DMS79 treated with DMSO at 0.1 percent for 48 hours (cell line): ENCODE measurements around the gene BCL7A.
"Not testable (repeated sequence)": the region's sequence is repeated elsewhere in the genome, so short reads cannot be mapped to it uniquely, and the experiment has no call there.

Experiments used
- DNase-seq: peaks from one replicate; lab custom pipeline; 2025; lab: John Stamatoyannopoulos, UW

The BCL7A gene

DNA sequence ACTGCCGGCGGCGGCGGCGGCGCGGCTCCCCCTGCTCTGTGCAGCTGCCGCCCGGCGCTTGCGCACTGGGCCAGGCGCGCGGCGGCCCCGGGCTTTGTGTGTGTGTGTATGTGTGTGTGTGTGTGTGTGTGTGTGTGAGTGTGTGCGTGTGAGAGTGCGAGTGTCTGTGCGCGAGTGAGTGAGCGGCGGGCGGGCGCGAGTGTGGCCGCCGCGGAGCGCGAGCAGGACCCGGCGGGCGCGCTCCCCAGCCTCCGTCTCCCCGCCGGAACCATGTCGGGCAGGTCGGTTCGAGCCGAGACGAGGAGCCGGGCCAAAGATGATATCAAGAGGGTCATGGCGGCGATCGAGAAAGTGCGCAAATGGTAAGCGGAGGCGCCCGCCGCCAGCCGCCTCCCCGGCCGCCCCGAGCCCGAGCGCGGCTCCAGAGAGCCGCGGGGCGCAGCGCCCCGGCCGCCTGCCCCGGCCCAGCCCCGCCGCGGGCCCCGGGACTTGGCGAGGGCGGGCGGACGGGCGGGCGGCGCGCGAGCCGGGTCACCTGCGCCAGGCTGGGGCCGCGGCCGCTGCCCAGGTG is at the start of gene BCL7A:
TSS of gene BCL7A (plus strand) at position 63 of the 571 bp plus-strand sequence. CDS start at position 271, 208 bp downstream.
- DNase-seq, result no peak

DNA sequence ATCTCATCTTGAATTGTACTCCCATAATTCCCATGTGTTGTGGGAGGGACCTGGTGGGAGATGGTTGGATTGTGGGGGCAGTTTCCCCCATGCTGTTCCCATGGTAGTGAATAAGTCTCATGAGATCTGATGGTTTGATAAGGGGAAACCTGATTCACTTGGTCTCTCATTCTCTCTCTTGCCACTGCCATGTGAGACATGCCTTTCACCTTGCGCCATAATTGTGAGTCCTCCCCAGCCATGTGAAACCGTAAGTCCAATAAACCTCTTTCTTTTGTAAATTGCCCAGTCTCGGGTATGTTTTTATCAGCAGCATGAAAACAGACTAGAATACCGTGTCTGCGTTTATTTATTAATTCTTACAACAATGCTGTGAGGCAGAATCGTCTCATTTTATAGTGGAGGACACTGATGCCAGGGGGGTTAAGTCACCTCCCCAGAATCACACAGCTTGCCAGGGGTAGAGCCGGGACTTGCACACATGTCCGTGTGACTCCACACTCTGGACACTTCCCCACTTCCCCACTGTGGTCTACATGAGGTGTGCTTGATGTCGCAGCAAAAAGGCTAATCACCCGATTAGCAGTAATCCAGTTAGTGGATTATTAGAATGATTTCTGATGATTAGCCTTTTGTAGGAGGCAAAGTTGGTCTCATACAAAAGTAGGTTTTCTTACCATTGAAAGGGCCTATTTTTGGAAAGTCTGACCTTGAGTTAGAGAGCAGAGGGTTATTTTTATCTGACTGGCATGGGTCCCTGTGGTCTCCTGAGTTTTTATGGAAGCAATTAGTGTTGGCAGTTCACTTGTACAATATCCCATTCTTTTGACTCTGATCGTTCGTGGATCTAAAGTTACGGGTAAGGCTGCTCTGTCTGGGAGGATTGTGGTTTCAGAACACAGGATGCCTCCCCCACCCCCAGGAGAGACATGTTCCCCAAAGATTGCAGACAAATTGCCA is 47.4 kb upstream of the BCL7A start:
- no peak for DNase-seq

DNA sequence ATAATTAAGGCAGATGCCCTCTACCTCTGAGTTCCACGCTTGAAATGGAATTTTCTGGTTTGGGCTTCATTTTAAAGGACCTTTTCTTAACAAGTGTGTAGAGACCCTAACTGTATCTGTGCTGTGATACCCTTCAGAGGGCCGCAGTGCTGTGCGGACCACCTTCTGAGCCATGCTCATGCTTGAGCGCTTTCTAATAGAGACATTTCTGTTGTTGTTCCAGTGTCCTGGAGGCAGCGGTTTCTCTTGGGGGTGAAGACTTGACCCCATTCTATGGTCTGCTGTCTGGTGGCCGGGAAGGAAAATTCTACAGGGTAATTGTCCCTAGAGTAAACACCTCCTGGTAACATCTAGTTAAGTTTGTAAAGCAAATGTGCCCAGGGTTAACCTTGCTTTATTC is 46.7 kb upstream of the BCL7A start:
- no peak for DNase-seq

DNA sequence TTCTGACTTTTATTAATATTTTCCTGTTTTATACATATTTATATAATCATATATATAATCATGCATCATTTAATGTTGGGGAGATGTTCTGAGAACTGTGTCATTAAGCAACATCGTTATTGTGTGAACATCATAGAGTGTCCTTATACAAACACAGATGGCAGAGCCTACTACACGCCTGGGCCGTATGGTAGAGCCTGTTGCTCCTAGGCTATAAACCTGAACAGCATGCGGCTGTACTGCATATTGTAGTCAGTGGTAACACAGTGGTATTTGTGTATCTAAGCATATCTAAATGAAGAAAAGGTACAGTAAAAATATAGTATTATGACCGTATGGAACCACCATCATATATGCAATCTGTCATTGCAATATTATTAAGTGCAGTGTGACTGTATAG is 44.7 kb upstream of the BCL7A start:
- no peak for DNase-seq

DNA sequence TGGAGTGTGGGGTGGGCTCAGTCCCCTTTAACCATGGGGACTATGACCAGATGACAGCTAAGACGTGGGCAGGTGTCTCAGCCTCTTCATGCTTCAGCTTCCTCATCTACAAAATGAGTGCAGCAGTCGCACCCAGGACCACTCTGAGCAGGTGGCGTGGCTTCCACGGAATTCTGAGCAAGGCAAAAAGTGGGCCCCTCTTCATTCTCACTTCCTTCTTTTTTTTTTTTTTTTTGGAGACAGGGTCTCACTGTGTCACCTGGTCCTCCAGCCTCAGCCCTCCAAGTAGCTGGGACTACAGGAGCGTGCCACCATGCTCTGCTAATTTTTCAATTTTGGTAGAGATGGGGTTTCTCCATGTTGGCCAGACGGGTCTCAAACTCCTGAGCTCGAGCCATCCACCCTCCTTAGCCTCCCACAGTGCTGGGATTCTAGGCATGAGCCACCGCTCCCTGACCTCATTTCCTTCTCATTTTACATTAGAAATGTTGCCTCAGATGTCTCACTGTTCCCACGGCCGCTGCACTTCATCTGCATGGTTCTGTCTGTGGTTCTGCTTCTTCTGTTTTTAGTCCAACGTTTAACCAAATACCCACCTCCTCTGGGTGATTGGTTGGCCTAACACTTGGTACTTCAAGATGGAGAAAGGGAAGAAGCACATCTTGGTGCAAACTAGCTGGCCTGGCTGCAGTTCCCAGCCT is 41.3 kb upstream of the BCL7A start:
- DNase-seq, result no peak

DNA sequence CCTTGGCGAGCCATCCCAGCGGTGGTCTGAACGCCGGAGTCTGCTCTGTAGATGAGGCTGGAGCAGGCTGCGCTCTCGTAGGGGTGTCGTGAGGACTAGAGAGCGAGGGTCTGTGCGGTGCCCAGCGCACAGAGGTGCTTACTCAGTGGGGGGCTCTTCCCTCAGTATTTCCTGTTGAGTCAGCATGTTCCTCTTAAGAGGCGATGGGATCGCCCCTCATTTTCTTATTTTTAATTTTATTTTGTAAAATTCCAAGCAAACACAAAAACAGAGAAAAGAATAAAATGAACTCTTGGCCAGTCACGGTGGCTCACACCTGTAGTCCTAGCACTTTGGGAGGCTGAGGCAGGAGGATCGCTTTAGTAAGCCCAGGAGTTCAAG is 40.8 kb upstream of the BCL7A start:
- DNase-seq, result no peak

DNA sequence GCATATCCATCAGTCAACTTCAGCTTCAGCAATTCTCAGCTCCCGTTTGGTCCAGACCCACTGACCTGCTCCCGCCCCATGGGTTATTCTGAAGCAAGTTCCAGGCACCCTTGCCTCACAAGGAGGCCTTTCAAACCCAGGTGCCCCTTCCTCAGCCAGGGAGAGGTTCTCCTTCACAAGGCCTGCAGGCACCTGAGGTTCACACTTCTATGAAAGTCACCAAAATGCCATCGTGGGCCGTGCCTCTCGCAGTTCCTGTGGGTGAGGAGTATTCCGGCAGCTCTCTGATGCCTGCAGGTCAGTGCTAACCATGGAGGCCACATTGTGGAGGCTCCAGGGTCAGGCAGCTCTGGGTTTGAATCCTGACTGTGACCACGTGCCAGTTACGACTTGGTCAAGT is 40.2 kb upstream of the BCL7A start:
- DNase-seq, result no peak

DNA sequence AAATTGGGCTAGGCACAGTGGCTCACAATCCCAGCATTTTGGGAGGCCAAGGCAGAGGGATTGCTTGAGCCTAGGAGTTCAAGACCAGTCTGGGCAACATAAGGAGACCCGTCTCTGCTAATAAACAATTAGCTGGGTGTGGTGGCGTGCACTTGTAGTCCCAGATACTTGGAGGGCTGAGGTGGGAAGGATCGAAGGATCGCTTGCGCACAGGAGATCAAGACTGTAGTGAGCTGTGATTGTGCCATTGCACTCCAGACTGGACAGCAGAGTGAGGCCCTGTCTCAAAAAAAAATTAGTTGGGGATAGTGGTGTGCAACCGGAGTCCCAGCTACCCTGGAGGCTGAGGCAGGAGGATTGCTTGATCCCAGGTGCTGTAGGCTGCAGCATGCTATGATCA is 38.7 kb upstream of the BCL7A start:
- DNase-seq, result no peak

DNA sequence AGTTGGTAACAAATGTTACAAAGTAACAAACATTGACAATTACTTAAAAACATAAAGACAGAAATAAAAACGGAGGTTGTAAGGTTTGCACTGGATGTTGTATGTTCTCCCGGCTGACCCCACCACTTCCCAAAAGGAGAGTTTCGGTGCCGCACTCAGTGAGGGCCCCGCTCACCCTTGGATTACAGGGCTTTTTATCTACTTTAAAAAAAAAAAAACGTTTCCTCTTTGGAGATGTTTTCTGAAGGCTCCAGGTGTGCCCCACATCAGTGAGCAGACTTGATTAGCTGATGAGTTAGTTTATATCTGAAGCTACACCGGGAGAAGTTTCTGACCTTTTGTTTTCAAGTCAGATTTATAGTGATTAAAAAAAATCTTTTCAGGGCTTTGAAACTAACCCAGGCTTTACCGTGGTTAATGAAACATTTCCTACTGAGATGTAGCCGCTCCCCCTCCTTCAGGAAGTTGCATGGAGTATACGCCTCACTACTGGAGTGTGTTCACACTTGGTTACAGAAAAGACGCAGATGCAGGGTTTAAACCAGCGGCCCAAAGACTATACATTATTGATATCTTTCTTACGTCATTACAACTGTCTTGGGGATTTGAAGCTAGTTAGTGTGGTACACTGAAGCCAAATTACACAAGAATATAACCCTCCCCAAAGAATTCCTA is 38.0 kb upstream of the BCL7A start:
- DNase-seq, result no peak

DNA sequence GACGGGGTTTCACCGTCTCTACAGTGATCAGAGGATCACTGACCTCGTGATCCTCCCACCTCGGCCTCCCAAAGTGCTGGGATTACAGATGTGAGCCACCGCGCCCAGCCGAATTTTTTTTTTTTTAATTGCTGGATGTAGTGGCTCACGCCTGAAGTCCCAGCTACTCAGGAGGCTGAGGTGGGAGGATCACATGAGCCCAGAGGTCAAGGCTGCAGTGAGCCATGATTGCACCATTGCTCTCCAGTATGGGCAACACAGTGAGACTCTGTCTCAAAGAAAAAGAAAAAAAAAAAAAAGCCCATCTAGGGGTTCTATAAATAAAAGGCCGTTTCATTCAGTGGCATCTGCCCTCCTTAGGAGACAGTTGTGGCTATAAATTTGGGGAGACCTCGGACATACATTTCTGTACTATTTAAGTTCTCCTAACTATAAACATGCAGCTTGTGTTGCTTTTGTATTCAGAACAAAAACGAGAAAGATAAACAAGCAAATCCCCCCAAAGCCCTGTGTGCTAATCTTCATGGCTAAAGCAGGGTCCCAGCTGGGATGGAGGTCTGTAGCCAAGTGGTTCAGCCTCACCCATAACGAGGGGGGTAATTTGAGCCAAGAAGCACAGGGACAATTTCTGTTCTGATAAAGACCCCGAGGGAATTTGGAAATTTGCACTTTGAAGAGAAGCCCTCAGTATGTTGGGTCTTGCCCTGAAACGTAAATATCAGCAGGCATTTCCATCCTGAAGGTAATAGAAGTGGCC is 35.0 kb upstream of the BCL7A start:
- no peak for DNase-seq

DNA sequence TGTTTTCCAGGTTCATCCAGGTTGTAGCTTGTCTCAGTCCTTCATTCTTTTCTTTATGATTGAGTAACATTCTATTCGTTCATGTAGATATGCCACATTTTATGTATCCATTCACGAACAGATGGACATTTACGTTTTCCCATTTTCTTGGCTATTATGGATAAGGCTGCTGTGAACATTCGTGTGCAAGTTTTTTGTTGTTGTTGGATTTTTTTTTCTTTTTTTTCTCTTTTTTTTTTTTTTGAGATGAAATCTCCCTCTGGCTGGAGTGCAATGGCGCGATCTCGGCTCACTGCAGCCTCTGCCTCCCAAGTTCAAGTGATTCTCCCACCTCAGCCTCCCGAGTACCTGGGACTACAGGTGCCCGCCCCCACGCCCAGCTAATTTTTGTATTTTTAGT is 33.2 kb upstream of the BCL7A start:
- DNase-seq, result not testable (repeated sequence)

DNA sequence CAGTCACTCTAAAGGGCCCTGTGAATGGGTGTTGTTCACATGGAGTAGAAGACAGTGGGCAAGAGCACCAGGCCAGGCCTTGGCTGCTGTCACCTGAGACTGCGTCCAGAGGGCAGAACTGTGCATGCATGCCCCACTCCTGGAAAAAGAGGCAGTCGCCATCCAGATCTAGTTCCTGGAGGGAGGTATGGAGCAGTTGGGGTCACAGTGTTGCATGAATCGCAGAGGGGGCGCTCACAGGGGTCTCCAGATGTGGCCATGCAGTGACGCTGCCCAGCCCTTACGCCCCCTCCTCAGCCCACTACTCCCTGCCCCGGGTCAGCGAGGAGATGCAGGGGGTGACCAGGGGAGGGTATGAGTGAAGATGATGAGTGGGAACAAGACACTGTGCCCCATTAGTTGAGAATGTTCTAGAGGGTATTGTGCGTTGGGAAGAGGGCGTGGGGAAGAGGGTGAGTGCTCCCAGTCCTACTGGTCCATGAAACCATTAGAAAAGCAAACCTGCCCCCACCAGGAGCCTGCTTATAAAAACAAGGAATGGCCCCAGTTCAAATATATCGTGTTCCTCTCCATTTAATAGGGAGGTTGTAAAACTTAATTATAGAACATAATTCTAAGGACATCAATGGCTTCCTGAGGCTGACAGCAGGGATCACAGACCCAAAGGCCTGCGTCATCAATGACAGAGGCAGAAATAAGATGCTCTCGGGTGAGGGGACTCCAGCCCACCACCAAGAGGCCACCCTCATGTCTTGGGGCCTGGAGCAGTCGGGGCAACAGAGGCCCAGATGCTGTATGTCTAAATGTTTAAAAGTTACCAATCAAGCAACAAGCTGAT is 32.2 kb upstream of the BCL7A start:
- no peak for DNase-seq

DNA sequence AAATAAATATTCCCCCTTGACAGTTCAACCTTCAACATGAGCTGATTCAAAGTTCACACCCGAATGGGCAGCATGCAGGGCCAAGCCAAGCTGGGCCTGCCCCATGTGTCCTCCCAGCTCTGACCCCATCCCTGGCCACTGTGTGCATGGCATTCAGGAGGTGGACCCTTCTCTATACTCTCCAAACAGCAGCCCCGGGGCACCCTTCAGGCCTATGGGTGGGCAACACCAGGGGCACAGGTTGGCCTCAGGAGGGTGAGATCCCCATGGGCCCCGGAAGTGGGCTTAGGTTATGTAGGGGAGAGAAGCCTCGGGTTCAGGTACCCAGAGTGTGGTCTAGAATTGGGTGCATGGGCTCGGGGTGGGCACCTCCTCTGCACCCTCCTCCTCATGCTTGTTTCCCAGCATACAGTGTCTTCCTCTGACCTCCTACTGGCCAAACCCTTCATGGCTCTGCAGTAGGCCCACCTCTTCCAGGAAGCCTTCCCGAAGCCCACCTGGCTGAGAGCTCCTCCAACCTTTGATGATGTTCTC is 31.5 kb upstream of the BCL7A start:
- DNase-seq, result no peak

DNA sequence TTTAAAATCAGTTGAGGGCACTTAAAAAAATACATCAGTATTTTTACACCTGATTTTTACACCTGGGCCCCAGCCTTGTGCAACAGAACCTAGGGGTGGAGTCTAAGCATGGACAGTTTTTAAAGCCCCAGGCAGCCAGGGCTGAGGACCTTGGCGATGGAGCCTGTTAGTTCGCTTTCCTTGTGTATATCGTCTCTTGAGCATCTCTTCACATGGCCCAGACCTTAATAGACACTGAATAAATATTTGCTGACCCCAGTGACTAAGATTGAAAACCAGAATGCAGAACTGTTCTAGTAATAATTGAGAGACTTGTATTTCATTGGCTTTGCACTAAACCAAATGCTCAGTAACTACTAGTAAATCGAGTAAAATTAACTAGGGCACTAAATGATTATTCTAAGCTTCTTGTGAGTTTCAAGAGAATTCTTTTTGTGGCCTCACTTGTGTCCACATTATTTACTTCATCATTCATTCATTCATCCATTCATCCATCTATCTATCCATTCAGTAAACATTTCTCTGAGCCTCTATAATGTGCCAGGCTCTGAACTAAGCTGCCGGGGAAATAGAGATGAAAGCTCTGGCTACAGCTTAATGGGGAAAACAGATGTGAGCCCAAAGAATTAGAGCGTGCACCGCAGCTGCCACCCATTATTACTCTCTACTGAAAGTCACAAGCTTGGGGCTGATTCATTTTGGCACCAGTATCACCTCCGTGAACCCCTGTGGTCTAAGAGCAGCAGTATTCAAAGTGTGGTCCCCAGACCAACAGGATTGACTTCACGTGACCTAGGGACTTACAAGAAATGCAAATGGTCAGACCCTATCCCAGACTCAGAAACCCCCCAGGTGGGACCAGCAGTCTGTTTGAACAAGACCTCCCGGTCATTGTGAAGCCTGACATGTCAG is 30.7 kb upstream of the BCL7A start:
- no peak for DNase-seq

DNA sequence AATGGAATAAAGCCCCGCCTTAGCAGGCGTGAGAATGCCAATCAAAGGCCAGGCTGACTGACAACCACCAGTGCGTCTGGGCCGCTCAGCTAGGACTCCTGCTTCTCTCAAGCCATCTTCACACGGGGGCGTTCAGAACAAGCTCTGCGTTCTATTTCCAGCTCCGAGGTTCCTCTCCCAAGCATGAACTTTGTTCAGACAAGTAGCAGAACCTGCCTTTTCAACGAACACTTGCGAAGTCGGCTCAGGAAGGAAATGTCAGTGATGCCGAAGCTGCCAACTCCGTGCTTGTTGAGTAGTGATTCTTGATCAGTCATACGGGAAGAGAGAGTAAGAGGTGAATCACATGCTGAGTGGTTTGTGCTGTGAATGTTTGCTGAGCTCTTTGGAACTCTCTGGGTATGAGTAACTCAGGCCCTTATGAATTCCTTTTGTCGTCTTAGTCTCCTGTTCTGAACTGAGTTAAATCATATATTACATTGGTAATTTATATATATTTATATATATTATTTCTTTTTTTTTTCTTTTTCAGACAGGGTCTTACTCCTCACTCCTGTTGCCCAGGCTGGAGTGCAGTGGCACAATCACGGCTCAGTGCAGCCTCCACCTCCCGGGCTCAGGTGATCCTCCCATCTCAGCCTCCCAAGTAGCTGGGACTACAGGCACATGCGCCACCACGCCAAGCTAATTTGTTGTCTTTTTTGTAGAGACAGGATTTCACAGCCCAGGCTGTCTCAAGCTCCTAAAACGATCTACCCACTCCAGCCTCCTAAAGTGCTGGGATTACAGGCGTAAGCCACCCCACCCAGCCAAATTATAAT is 29.4 kb upstream of the BCL7A start:
- DNase-seq, result no peak

DNA sequence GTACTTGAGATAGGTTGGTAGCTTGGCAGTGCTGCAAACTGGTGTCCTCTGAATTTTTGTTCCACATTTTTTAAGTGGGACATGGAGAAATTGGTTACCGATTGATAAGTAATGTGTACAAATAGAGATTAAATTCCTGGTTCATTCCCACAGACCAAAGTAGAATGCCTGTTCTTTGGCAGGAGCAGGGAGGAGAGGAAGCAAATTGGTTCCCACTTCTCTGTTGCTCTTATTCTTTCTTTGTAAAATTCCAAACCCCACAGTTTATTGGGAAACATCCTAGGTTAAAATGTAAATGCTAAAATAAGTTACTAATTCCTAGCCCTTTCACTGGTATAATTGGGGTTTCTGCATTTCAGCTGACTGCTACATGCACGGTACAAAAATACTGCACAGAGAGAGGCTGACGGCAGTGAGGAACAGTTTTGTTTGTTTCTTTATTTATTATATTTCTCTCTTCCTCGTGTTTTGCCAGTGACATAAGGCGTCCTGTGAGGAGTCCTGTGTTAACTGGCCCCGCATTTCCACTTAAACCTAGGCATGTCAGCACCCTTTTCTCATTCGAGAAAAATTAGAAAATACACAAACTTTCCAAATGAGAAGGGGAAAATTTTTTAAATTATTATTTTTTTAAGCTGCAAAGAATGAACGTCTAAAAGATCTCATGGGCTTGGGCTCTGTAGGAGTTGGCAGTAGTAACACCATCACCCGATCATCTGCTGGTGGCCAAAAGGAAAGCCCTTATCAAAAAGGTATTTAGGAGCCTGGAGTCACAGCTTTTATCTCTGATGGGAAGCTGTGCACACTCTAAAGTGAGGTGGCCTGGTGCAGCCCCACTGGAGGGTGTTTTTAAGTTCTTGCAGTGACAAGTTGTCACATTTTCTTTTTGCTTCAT is 25.4 kb upstream of the BCL7A start:
- no peak for DNase-seq

DNA sequence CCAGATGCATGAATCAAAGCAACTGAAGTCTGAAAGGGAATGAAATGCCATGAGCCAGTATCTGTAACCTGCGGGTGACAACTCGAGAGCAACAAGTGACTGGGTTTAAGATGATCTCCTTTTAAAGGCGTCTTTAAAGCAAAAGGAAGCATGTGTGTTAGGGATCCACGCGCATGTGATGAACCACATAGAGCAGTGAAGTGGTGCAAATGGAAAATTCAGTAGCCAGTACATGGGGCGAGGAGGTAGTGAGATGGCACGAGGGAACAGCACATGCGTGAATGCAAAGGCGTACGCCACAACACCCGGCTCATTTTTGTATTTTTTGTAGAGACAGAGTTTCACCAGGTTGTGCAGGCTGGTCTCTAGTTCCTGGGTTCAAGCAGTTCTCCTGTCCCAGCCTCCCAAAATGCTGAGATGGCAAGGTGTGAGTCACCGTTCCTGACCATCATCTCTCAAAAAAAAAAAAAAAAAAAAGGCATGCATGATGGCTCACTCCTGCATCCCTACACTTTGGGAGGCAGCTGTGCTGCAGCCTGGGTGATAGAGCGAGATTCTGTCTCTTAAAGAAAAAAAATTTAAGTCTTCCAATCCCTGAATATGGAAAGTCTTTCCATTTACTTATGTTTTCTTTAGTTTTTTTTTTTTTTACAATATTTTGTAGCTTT is 24.6 kb upstream of the BCL7A start:
- no peak for DNase-seq
